Smooth muscle cell (in vitro differentiated cells): ENCODE data around the gene MRPL46. TPM values are rescaled to one million over a fixed set of nuclear protein-coding genes. Genes with fewer than 3 reads are reported as not detected.

Experiments used
- DNase-seq: peaks from one replicate; lab custom pipeline; 2025; ENCODE audit not compliant: unreplicated experiment; lab: John Stamatoyannopoulos, UW
- H2AFZ ChIP-seq: fragments of 200-600 bp; sonication (generic); 2 replicates; pipeline ENCODE4 v1.6.0; 2016; ENCODE audit warnings: antibody characterized with exemption, low read depth, mild to moderate bottlenecking
- H3F3A ChIP-seq: fragments of 200-600 bp; sonication (generic); 2 replicates; pipeline ENCODE4 v1.6.0; 2017; ENCODE audit warnings: antibody characterized with exemption, low read depth
- H3K27ac ChIP-seq: fragments of 200-600 bp; sonication (generic); 2 replicates; pipeline ENCODE4 v1.5.1; 2016; ENCODE audit warnings: low read depth, mild to moderate bottlenecking
- H3K27me3 ChIP-seq: fragments of 200-600 bp; sonication (generic); 2 replicates; pipeline ENCODE4 v1.6.1; 2016; ENCODE audit warnings: low read depth, mild to moderate bottlenecking
- H3K36me3 ChIP-seq: fragments of 200-600 bp; sonication (generic); 2 replicates; pipeline ENCODE4 v1.5.1; 2016; ENCODE audit warnings: low read depth
- H3K4me1 ChIP-seq: fragments of 200-600 bp; sonication (generic); 2 replicates; pipeline ENCODE4 v1.5.1; 2016; ENCODE audit warnings: low read depth
- H3K4me2 ChIP-seq: fragments of 200-600 bp; sonication (generic); 2 replicates; pipeline ENCODE4 v1.6.0; 2016; ENCODE audit warnings: mild to moderate bottlenecking
- H3K4me3 ChIP-seq: fragments of 200-600 bp; sonication (generic); 2 replicates; pipeline ENCODE4 v1.5.1; 2016; ENCODE audit warnings: mild to moderate bottlenecking
- H3K79me2 ChIP-seq: fragments of 200-600 bp; sonication (generic); 2 replicates; pipeline ENCODE4 v1.6.0; 2016; ENCODE audit warnings: low read depth, mild to moderate bottlenecking
- H3K9ac ChIP-seq: fragments of 200-600 bp; sonication (generic); 2 replicates; pipeline ENCODE4 v1.6.0; 2016; ENCODE audit warnings: low read depth
- H3K9me3 ChIP-seq: fragments of 200-600 bp; sonication (generic); replicated peaks from 2 replicates; pipeline ENCODE4 v1.5.1; 2016; ENCODE audit warnings: low read depth
- H4K20me1 ChIP-seq: fragments of 200-600 bp; sonication (generic); 2 replicates; pipeline ENCODE4 v1.6.0; 2016; ENCODE audit warnings: low read depth
- WGBS: methylation state at CpG from one replicate; pipeline ENCODE4 v1.1.7; 2016; ENCODE audit warnings: low lambda C conversion rate; 5-methylcytosine and 5-hydroxymethylcytosine counted together
- polyA plus RNA-seq: library from polyadenylated mRNA; unstranded; fragments of >200 nt; fragmentation: Nextera tagmentation; extraction: Ambion mirVana; gene quantifications from 2 replicates; pipeline ENCODE4 v1.2.1, GENCODE V29; 2016
- total RNA-seq: library from RNA; depleted of rRNA; stranded (reverse); fragments of >200 nt; gene quantifications from 2 replicates; pipeline ENCODE4 v1.2.3, GENCODE V29; 2014
- TF ChIP-seq, protein P1 (sequence below): fragments of 200-600 bp; sonication (generic); IDR thresholded peaks from 2 replicates; pipeline ENCODE4 v1.5.1; 2017; ENCODE audit warnings: borderline replicate concordance, mild to moderate bottlenecking, antibody characterized with exemption; ENCODE audit not compliant: insufficient read depth, poor library complexity, severe bottlenecking

The MRPL46 gene
- total RNA-seq (17.1 and 17.5 TPM in 2 replicates), polyA plus RNA-seq (31.0 and 35.0 TPM in 2 replicates)

DNA sequence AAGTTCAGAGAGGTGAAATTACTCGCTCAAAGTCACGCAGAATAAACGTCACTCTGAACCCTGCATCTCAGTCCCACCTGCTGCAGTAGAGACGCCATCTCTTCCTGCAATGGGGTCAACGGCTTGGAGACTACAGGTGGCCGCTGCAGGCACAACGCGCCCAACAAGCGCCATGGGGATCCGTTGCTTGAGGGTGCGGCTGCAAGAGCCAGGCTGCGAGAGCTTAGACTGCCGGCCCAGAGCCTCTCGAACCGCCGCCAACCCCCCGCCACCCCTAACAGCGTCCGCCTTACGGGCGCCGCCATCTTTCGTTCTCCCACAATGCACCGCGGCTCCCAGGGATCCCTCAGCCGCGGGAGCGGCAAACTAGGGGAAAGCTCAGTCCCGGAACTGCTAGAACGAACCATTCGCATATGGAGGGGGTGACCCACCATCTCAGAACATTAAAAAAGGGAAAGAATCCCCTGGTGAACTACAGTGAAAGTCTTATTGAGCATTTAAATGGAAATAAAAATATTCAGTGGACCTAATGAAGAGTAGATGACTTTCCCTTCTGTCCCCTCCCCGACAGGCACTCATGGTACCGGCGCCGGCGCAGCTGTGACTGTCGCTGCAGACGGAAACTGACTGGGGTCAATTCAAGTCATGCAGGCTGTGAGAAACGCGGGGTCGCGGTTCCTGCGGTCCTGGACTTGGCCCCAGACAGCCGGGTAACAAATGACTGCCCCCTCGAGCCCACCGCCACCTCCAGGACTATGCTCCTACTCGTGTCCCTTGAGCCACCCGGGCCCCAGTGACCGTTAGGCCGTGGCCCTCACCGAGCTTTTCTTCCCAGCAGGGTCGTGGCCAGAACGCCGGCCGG is at the start of gene MRPL46, which contains the start of gene MRPS11:
Gene MRPL46, minus strand, starts transcription at position 316 of the 862 bp plus-strand sequence. Its CDS starts 11 bp downstream, at position 305.
Gene MRPS11, plus strand, starts transcription at position 636 of the 862 bp plus-strand sequence. Its CDS starts 10 bp downstream, at position 646.
- no peaks in the 10 kb centered on the region for H4K20me1 ChIP-seq
- peak within 1 kb of the TSS; percentile 97 for H2AFZ ChIP-seq
- peak within 1 kb of the TSS; percentile 93 for H3K9ac ChIP-seq
- TF ChIP-seq, protein P1, sequence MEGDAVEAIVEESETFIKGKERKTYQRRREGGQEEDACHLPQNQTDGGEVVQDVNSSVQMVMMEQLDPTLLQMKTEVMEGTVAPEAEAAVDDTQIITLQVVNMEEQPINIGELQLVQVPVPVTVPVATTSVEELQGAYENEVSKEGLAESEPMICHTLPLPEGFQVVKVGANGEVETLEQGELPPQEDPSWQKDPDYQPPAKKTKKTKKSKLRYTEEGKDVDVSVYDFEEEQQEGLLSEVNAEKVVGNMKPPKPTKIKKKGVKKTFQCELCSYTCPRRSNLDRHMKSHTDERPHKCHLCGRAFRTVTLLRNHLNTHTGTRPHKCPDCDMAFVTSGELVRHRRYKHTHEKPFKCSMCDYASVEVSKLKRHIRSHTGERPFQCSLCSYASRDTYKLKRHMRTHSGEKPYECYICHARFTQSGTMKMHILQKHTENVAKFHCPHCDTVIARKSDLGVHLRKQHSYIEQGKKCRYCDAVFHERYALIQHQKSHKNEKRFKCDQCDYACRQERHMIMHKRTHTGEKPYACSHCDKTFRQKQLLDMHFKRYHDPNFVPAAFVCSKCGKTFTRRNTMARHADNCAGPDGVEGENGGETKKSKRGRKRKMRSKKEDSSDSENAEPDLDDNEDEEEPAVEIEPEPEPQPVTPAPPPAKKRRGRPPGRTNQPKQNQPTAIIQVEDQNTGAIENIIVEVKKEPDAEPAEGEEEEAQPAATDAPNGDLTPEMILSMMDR, result no peak
- no peaks in the 10 kb centered on the region for H3K36me3 ChIP-seq
- no peaks in the 10 kb centered on the region for H3F3A ChIP-seq
- peak within 1 kb of the TSS; percentile 82 for H3K27ac ChIP-seq
- peaks cover 14% of the 10 kb centered on the region for H3K4me1 ChIP-seq
- 1% methylated on average over 55 of the region's 55 CpGs for WGBS
- peaks cover 26% of the 10 kb centered on the region for H3K79me2 ChIP-seq
- no peaks in the 10 kb centered on the region for H3K27me3 ChIP-seq
- H3K9me3 ChIP-seq, result no peaks in the 10 kb centered on the region
- peak within 1 kb of the TSS; percentile 97 for H3K4me2 ChIP-seq
- peak within 1 kb of the TSS; percentile 97 for H3K4me3 ChIP-seq
- DNase-seq, result peak; percentile 45

GRCh38 chr15:88513195-88513594 is 46.0 kb upstream of the MRPL46 start:
- Histone ChIP-seq H3K4me2 (peak overlapping the region; percentile 16), H3K27me3 (no peaks in the 10 kb centered on the region), H3K9me3 (no peaks in the 10 kb centered on the region), H3K36me3 (no peaks in the 10 kb centered on the region), H3K79me2 (no peaks in the 10 kb centered on the region), H3F3A (peaks cover 8% of the 10 kb centered on the region), H3K9ac (peak overlapping the region; percentile 30), H3K4me1 (no peaks in the 10 kb centered on the region), H3K4me3 (no peak overlapping the region), H4K20me1 (no peaks in the 10 kb centered on the region), H3K27ac (peak overlapping the region; percentile 87), H2AFZ (no peak overlapping the region)
- DNase-seq, result no peak
- 30% methylated on average over 5 of the region's 5 CpGs for WGBS
- TF ChIP-seq, protein P1, result no peak

DNA sequence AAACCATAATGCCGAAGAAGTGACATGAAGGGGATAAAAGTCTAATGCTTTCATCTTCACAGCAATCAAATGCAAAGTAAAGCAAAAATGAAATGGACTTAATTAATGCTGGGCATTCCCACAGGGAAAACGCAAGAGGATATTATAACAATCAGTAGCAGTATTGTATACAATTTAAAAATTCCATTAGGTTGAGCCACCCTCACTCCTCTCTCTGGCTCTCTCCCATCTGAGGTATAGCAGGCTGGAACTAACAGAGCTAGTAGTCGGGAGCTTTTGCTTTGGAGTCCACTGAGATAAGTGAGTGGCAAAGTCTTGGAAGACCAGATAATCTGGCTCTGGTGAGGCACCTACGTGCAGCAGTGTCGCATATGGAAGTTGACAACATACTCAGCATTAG is 45.4 kb upstream of the MRPL46 start:
- TF ChIP-seq, protein P1, result no peak
- Histone ChIP-seq H3K9me3 (no peaks in the 10 kb centered on the region), H3K27me3 (no peaks in the 10 kb centered on the region), H4K20me1 (no peaks in the 10 kb centered on the region), H3K4me3 (no peak overlapping the region), H3K4me1 (no peaks in the 10 kb centered on the region), H3K27ac (peak overlapping the region; percentile 87), H3K79me2 (no peaks in the 10 kb centered on the region), H3K4me2 (peak overlapping the region; percentile 16), H3K36me3 (no peaks in the 10 kb centered on the region), H3K9ac (peak overlapping the region; percentile 30), H2AFZ (no peak overlapping the region), H3F3A (peaks cover 8% of the 10 kb centered on the region)
- WGBS, result 21% methylated on average over 5 of the region's 5 CpGs
- no peak for DNase-seq
